ENCODE data around the gene GART. TPM values are rescaled to one million over a fixed set of nuclear protein-coding genes. Genes with fewer than 3 reads are reported as not detected.

Gene GART
- total and polyA plus RNA-seq, 2 of the 4 experiments (the other 2 are of a cell fraction), result 29.9 to 73.8 TPM

GRCh38 chr21:33478182-33478581 lies 63.7 kb downstream of the GART start:
- H4K20me1 ChIP-seq (ENCODE audit: insufficient read depth, low read length), result 0 out of 2 replicates have a peak, but pooled peaks cover 5% of the 10 kb centered on the region

More at GRCh38 chr21:33478182-33478581, 63.7 kb downstream of the GART start:
- H3K23ac ChIP-seq (ENCODE audit: low read depth, low read length), result peak overlapping the region; percentile 58; the same call in 1 of the 2 replicates
- no peak overlapping the region for H2AK5ac ChIP-seq (ENCODE audit: low read depth, low read length)
- H4K91ac ChIP-seq (ENCODE audit: insufficient read depth, low read depth, low read length), result no peak overlapping the region
- ChIA-PET POLR2A (ENCODE audit: unreplicated experiment) (no interaction called here), CTCF (no interaction called here)
- no peaks in the 10 kb centered on the region for H3K27me3 ChIP-seq (ENCODE audit: control insufficient read depth, insufficient read depth, low read length)
- peaks cover 1% of the 10 kb centered on the region; the same call in 1 of the 2 replicates for H3K9me3 ChIP-seq (ENCODE audit: control insufficient read depth, insufficient read depth, low read length)
- ATAC-seq (ENCODE audit: low read depth) (no peak), DNase-seq (no peak)
- H3K56ac ChIP-seq (ENCODE audit: extremely low read depth, insufficient read depth, low read length), result no peak overlapping the region
- H4K5ac ChIP-seq (ENCODE audit: low read depth, low read length), result no peak overlapping the region
- WGBS, 2 experiments (ENCODE audit: extremely low coverage in 2 of 2, insufficient read length in 1 of 2), result no CpG with 5 or more reads among the region's 9 CpGs
- H4K8ac ChIP-seq (ENCODE audit: low read depth in 2 of 2, low read length in 2 of 2), result no peak overlapping the region
- H3K4ac ChIP-seq (ENCODE audit: low read depth, low read length), result 0 out of 2 replicates have a peak overlapping the region, but pooled peaks have one; percentile 60
- peak overlapping the region; percentile 87; the same call in 1 of the 2 replicates for H3K14ac ChIP-seq (replicated peaks; ENCODE audit: low read depth, low read length)
- H3K9me1 ChIP-seq (ENCODE audit: insufficient read depth, low read length), result peaks cover 7% of the 10 kb centered on the region; the same call in 1 of the 2 replicates
- no peak overlapping the region for H2AK9ac ChIP-seq (replicated peaks; ENCODE audit: low read depth, low read length, poor library complexity)
- H2AFZ ChIP-seq (replicated peaks; ENCODE audit: low read length, poor library complexity), result peak overlapping the region; percentile 4
- H2BK20ac ChIP-seq (ENCODE audit: low read depth, low read length), result no peak overlapping the region
- H2BK15ac ChIP-seq (ENCODE audit: low read depth, low read length), result no peak overlapping the region
- in situ Hi-C loops (cut with MboI; ENCODE audit: low sequenced_read_pairs), result no loop called here
- peaks cover 6 to 33% of the 10 kb centered on the region in 2 experiments for H3K79me1 ChIP-seq (ENCODE audit: low read depth in 1 of 2, low read length in 2 of 2)
- no peak overlapping the region for H2BK5ac ChIP-seq (ENCODE audit: low read depth, low read length, poor library complexity, severe bottlenecking)
- no TSS peak for BruUV-seq (replicated peaks)
- peak overlapping the region; percentile 92 for H3K4me2 ChIP-seq (ENCODE audit: low read depth, low read length)
- H3K27ac ChIP-seq (ENCODE audit: insufficient read depth, low read length), result no peak overlapping the region
- H3K4me3 ChIP-seq (ENCODE audit: insufficient read depth, low read depth, low read length), result peak overlapping the region; percentile 90
- TF ChIP-seq RFX5 (IDR thresholded peaks at IDR 0.05; ENCODE audit: low read depth, low read length) (no peak), NFE2L2 (IDR thresholded peaks at IDR 0.05; ENCODE audit: low read depth, low read length) (no peak), BHLHE40 (IDR thresholded peaks at IDR 0.05; ENCODE audit: low read depth, low read length) (no peak), RCOR1 (IDR thresholded peaks at IDR 0.05; ENCODE audit: insufficient replicate concordance, low read length) (no peak), CEBPB (IDR thresholded peaks at IDR 0.05; ENCODE audit: low read depth, low read length) (no peak), MAFK (IDR thresholded peaks at IDR 0.05; ENCODE audit: low read depth, low read length) (no peak), USF2 (IDR thresholded peaks at IDR 0.05; ENCODE audit: low read depth, low read length) (no peak), FOS (IDR thresholded peaks at IDR 0.05; ENCODE audit: low read depth, low read length) (no peak), POLR2A (IDR thresholded peaks at IDR 0.05; ENCODE audit: low read depth, low read length) (no peak), MXI1 (IDR thresholded peaks at IDR 0.05; ENCODE audit: borderline replicate concordance, low read depth, low read length) (no peak), RAD21 (IDR thresholded peaks at IDR 0.05; ENCODE audit: low read length) (no peak), CHD1 (IDR thresholded peaks at IDR 0.05; ENCODE audit: low read depth, low read length) (no peak), SMC3 (IDR thresholded peaks at IDR 0.05; ENCODE audit: low read depth, low read length) (no peak), MAZ (IDR thresholded peaks at IDR 0.05; ENCODE audit: borderline replicate concordance, low read depth, low read length) (no peak)
- TF ChIP-seq, protein P1, sequence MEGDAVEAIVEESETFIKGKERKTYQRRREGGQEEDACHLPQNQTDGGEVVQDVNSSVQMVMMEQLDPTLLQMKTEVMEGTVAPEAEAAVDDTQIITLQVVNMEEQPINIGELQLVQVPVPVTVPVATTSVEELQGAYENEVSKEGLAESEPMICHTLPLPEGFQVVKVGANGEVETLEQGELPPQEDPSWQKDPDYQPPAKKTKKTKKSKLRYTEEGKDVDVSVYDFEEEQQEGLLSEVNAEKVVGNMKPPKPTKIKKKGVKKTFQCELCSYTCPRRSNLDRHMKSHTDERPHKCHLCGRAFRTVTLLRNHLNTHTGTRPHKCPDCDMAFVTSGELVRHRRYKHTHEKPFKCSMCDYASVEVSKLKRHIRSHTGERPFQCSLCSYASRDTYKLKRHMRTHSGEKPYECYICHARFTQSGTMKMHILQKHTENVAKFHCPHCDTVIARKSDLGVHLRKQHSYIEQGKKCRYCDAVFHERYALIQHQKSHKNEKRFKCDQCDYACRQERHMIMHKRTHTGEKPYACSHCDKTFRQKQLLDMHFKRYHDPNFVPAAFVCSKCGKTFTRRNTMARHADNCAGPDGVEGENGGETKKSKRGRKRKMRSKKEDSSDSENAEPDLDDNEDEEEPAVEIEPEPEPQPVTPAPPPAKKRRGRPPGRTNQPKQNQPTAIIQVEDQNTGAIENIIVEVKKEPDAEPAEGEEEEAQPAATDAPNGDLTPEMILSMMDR (conservative IDR thresholded peaks at IDR 0.05; ENCODE audit: low read depth, low read length), result no peak
- TF ChIP-seq, protein P2, sequence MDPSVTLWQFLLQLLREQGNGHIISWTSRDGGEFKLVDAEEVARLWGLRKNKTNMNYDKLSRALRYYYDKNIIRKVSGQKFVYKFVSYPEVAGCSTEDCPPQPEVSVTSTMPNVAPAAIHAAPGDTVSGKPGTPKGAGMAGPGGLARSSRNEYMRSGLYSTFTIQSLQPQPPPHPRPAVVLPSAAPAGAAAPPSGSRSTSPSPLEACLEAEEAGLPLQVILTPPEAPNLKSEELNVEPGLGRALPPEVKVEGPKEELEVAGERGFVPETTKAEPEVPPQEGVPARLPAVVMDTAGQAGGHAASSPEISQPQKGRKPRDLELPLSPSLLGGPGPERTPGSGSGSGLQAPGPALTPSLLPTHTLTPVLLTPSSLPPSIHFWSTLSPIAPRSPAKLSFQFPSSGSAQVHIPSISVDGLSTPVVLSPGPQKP (IDR thresholded peaks at IDR 0.05; ENCODE audit: borderline replicate concordance, low read depth, low read length), result no peak
- H3K36me3 ChIP-seq (ENCODE audit: control insufficient read depth, insufficient read depth, low read length), result 0 out of 2 replicates have a peak, but pooled peaks cover 2% of the 10 kb centered on the region
- H3K4me1 ChIP-seq (ENCODE audit: control insufficient read depth, insufficient read depth, low read length), result 0 out of 2 replicates have a peak, but pooled peaks cover 2% of the 10 kb centered on the region
- H2BK120ac ChIP-seq (ENCODE audit: low read depth, low read length), result no peak overlapping the region
- dilution Hi-C loops (cut with HindIII; ENCODE audit: low sequenced_read_pairs, unreplicated experiment), result no loop called here
- H3K18ac ChIP-seq (ENCODE audit: low read depth, low read length), result no peak overlapping the region
- H3K9ac ChIP-seq (ENCODE audit: low read depth, low read length), result peak overlapping the region; percentile 90; the same call in 1 of the 2 replicates
- intact Hi-C loops (cut with micrococcal nuclease), result no loop called here

All from IMR-90 (cell line).